Measurements from ENCODE around the gene ISCA1. TPM values are rescaled to one million over a fixed set of nuclear protein-coding genes. Genes with fewer than 3 reads are reported as not detected.

ISCA1 gene
- total and polyA plus RNA-seq, 2 donors (not counting 1 experiment from before 2014, with no cell fraction given), result 19.2 to 44.8 TPM

- Histone ChIP-seq H3K4me2 (ENCODE audit: extremely low read depth, insufficient read depth, low read length) (no peak overlapping the region), H3K9me3 (ENCODE audit: control insufficient read depth, insufficient read depth, low read depth, low read length) (no peaks in the 10 kb centered on the region), H2AFZ (ENCODE audit: low read length) (no peak overlapping the region), H3K4me3 (replicated peaks in 1 of 4; ENCODE audit: control extremely low read depth in 1 of 4, insufficient read depth in 1 of 4, low read depth in 3 of 4, low read length in 4 of 4) (no peak overlapping the region), H3K79me2 (ENCODE audit: control insufficient read depth, insufficient read depth, low read length) (no peaks in the 10 kb centered on the region), H3K9ac (ENCODE audit: insufficient read depth, low read length) (no peak overlapping the region), H3K4me1 (ENCODE audit: control insufficient read depth, extremely low read depth, insufficient read depth, low read length) (no peaks in the 10 kb centered on the region), H4K20me1 (ENCODE audit: control insufficient read depth, extremely low read depth, insufficient read depth, low read length) (no peaks in the 10 kb centered on the region), H3K27ac (ENCODE audit: insufficient read depth, low read length) (no peak overlapping the region), H3K27me3 (ENCODE audit: control insufficient read depth, insufficient read depth, low read length) (no peaks in the 10 kb centered on the region), H3K36me3 (ENCODE audit: control insufficient read depth, insufficient read depth, low read length) (no peaks in the 10 kb centered on the region)
- DNase-seq (ENCODE audit: low read depth in 2 of 2), result no peak
- TF ChIP-seq CTCF (conservative IDR thresholded peaks at IDR 0.05 in 1 of 2, IDR thresholded peaks at IDR 0.05 in 1 of 2; ENCODE audit: low read depth in 1 of 2, low read length in 2 of 2) (no peak), EZH2 (IDR thresholded peaks at IDR 0.05; ENCODE audit: low read length, missing control alignments) (no peak)
Measured at GRCh38 chr9:86252870-86253269, 29.5 kb downstream of the ISCA1 start.

GRCh38 chr9:86250123-86250522 is 32.2 kb downstream of the ISCA1 start:
- Histone ChIP-seq H3K27ac (ENCODE audit: insufficient read depth, low read length) (no peak overlapping the region), H3K4me2 (ENCODE audit: extremely low read depth, insufficient read depth, low read length) (no peak overlapping the region), H2AFZ (ENCODE audit: low read length) (no peak overlapping the region), H3K4me1 (ENCODE audit: control insufficient read depth, extremely low read depth, insufficient read depth, low read length) (no peaks in the 10 kb centered on the region), H3K9ac (ENCODE audit: insufficient read depth, low read length) (no peak overlapping the region), H3K27me3 (ENCODE audit: control insufficient read depth, insufficient read depth, low read length) (no peaks in the 10 kb centered on the region), H3K9me3 (ENCODE audit: control insufficient read depth, insufficient read depth, low read depth, low read length) (no peaks in the 10 kb centered on the region), H3K4me3 (replicated peaks in 1 of 4; ENCODE audit: control extremely low read depth in 1 of 4, insufficient read depth in 1 of 4, low read depth in 3 of 4, low read length in 4 of 4) (no peak overlapping the region), H3K36me3 (ENCODE audit: control insufficient read depth, insufficient read depth, low read length) (no peaks in the 10 kb centered on the region), H3K79me2 (ENCODE audit: control insufficient read depth, insufficient read depth, low read length) (no peaks in the 10 kb centered on the region), H4K20me1 (ENCODE audit: control insufficient read depth, extremely low read depth, insufficient read depth, low read length) (no peaks in the 10 kb centered on the region)
- no peak for TF ChIP-seq EZH2 (IDR thresholded peaks at IDR 0.05; ENCODE audit: low read length, missing control alignments)
- TF ChIP-seq CTCF (conservative IDR thresholded peaks at IDR 0.05 in 1 of 2, IDR thresholded peaks at IDR 0.05 in 1 of 2; ENCODE audit: low read depth in 1 of 2, low read length in 2 of 2), result no peak
- no peak for DNase-seq (ENCODE audit: low read depth in 2 of 2)

GRCh38 chr9:86248746-86249145 is 33.6 kb downstream of the ISCA1 start:
- no peak overlapping the region for H2AFZ ChIP-seq (ENCODE audit: low read length)
- H3K4me2 ChIP-seq (ENCODE audit: extremely low read depth, insufficient read depth, low read length), result no peak overlapping the region
- no peak overlapping the region for H3K4me3 ChIP-seq (replicated peaks in 1 of 4; ENCODE audit: control extremely low read depth in 1 of 4, insufficient read depth in 1 of 4, low read depth in 3 of 4, low read length in 4 of 4)
- no peak for DNase-seq (ENCODE audit: low read depth in 2 of 2)
- no peak overlapping the region for H3K27ac ChIP-seq (ENCODE audit: insufficient read depth, low read length)
- H3K9ac ChIP-seq (ENCODE audit: insufficient read depth, low read length), result no peak overlapping the region
- no peaks in the 10 kb centered on the region for H3K79me2 ChIP-seq (ENCODE audit: control insufficient read depth, insufficient read depth, low read length)
- no peak for TF ChIP-seq CTCF (conservative IDR thresholded peaks at IDR 0.05 in 1 of 2, IDR thresholded peaks at IDR 0.05 in 1 of 2; ENCODE audit: low read depth in 1 of 2, low read length in 2 of 2)
- TF ChIP-seq EZH2 (IDR thresholded peaks at IDR 0.05; ENCODE audit: low read length, missing control alignments), result no peak
- no peaks in the 10 kb centered on the region for H3K4me1 ChIP-seq (ENCODE audit: control insufficient read depth, extremely low read depth, insufficient read depth, low read length)
- H3K36me3 ChIP-seq (ENCODE audit: control insufficient read depth, insufficient read depth, low read length), result no peaks in the 10 kb centered on the region
- H4K20me1 ChIP-seq (ENCODE audit: control insufficient read depth, extremely low read depth, insufficient read depth, low read length), result no peaks in the 10 kb centered on the region
- H3K27me3 ChIP-seq (ENCODE audit: control insufficient read depth, insufficient read depth, low read length), result no peaks in the 10 kb centered on the region
- H3K9me3 ChIP-seq (ENCODE audit: control insufficient read depth, insufficient read depth, low read depth, low read length), result no peaks in the 10 kb centered on the region

Data from fibroblast of lung (primary cell).